GM12878 (cell line): Measurements from ENCODE around the gene REXO1. TPM values are rescaled to one million over a fixed set of nuclear protein-coding genes. Genes with fewer than 3 reads are reported as not detected.
"Not testable (repeated sequence)": the region's sequence is repeated elsewhere in the genome, so short reads cannot be mapped to it uniquely, and the experiment has no call there.

Source experiments
- ATAC-seq: fragments of 200-7000 bp; cut with Tn5 transposase; 3 replicates; pipeline ENCODE4 v1.9.1; 2020; ENCODE audit warnings: mild to moderate bottlenecking, moderate library complexity
- BruUV-seq: library from RNA; stranded (reverse); fragments of 400-500 nt; replicated peaks from 2 replicates; lab custom pipeline; 2021; lab: Mats Ljungman, UMichigan
- CTCF ChIA-PET: fragments of 300-600 bp; sonication (Branson Sonifier 250); formaldehyde crosslinking; extraction: SDS; loops from one replicate; lab custom pipeline; 2021; ENCODE audit warnings: inconsistent platforms; lab: Yijun Ruan, JAX
- POLR2A ChIA-PET: fragments of 350-600 bp; formaldehyde crosslinking; extraction: SDS; loops from one replicate; lab custom pipeline; 2021; ENCODE audit warnings: inconsistent platforms; lab: Charles Lee
- RAD21 ChIA-PET: fragments of 300-600 bp; sonication (Branson Sonifier 250); formaldehyde crosslinking; loops from one replicate; lab custom pipeline; 2023; ENCODE audit warnings: antibody characterized with exemption; ENCODE audit not compliant: unreplicated experiment; lab: Charles Lee
- SMC1A ChIA-PET: fragments of 300-600 bp; sonication (Branson Sonifier 250); formaldehyde crosslinking; loops from one replicate; lab custom pipeline; 2023; ENCODE audit not compliant: unreplicated experiment, uncharacterized antibody; lab: Charles Lee
- DNase-seq: peaks from one replicate; pipeline ENCODE4 v3.0.0-alpha.2; 2011; ENCODE audit warnings: low read depth, low spot score
- FAIRE-seq: peaks from 3 replicates; lab custom pipeline; 2011; peaks lifted over from hg19 to GRCh38; lab: Jason Lieb, UNC
- H2AFZ ChIP-seq: 2 replicates; pipeline ENCODE4 v1.6.0; 2011; ENCODE audit warnings: low read depth, low read length, control low read depth; ENCODE audit not compliant: control insufficient read depth
- H3K27ac ChIP-seq: 2 replicates; pipeline ENCODE4 v1.5.1; 2011; ENCODE audit warnings: control low read depth; ENCODE audit not compliant: control insufficient read depth, insufficient read depth
- H3K27me3 ChIP-seq, 2 experiments: replicated peaks in 1 of 2; 2 replicates each; pipeline versions ENCODE4 v1.6.0 to v1.6.1; 2011; ENCODE audit warnings: low read length in 1 of 2; ENCODE audit not compliant: control insufficient read depth in 2 of 2, insufficient read depth in 2 of 2
- H3K36me3 ChIP-seq, 2 experiments: 2 replicates each; pipeline ENCODE4 v1.5.1; 2011; ENCODE audit warnings: low read length in 1 of 2; ENCODE audit not compliant: control insufficient read depth in 2 of 2, insufficient read depth in 2 of 2
- H3K4me1 ChIP-seq: 2 replicates; pipeline ENCODE4 v1.6.1; 2011; ENCODE audit warnings: mild to moderate bottlenecking, low read length, moderate library complexity, mixed read lengths; ENCODE audit not compliant: control insufficient read depth, insufficient read depth
- H3K4me2 ChIP-seq: 2 replicates; pipeline ENCODE4 v1.6.0; 2011; ENCODE audit warnings: control low read depth; ENCODE audit not compliant: control insufficient read depth, insufficient read depth
- H3K4me3 ChIP-seq: fragments of 200-600 bp; sonication (generic); 2 replicates; pipeline ENCODE4 v1.5.1; 2016
- H3K79me2 ChIP-seq: 2 replicates; pipeline ENCODE4 v1.6.0; 2011; ENCODE audit warnings: low read length; ENCODE audit not compliant: control insufficient read depth, insufficient read depth
- H3K9ac ChIP-seq: 2 replicates; pipeline ENCODE4 v1.8.0; 2011; ENCODE audit warnings: low read length, control low read depth, mixed read lengths; ENCODE audit not compliant: control insufficient read depth, insufficient read depth
- H3K9me3 ChIP-seq: replicated peaks from 3 replicates; pipeline ENCODE4 v1.5.1; 2011; ENCODE audit warnings: mild to moderate bottlenecking, low read length; ENCODE audit not compliant: control insufficient read depth, insufficient read depth
- H4K20me1 ChIP-seq: 2 replicates; pipeline ENCODE4 v1.6.0; 2011; ENCODE audit not compliant: control insufficient read depth, insufficient read depth
- CREM ChIP-seq: IDR thresholded peaks from 2 replicates; pipeline ENCODE4 v1.6.1; 2014; ENCODE audit warnings: antibody characterized with exemption, low read depth
- EP300 ChIP-seq, 2 experiments: fragments of 150-350 bp in 1 of 2; IDR thresholded peaks; 2 replicates each; pipeline ENCODE4 v1.6.1; 2011 to 2012; ENCODE audit warnings: low read depth in 2 of 2, low read length in 2 of 2, borderline replicate concordance in 1 of 2, improper control_type of control experiment in 1 of 2, inconsistent platforms in 1 of 2; ENCODE audit not compliant: control insufficient read depth in 1 of 2
- HDGF ChIP-seq: fragments of 450-650 bp; IDR thresholded peaks from 2 replicates; pipeline ENCODE4 v1.6.1; 2016; ENCODE audit warnings: antibody characterized with exemption
- JUNB ChIP-seq: IDR thresholded peaks from 2 replicates; pipeline ENCODE4 v1.6.1; 2016; ENCODE audit warnings: antibody characterized with exemption, mild to moderate bottlenecking
- NR2C1 ChIP-seq: fragments of 450-650 bp; IDR thresholded peaks from 2 replicates; pipeline ENCODE4 v1.6.1; 2017; ENCODE audit warnings: antibody characterized with exemption, mild to moderate bottlenecking, moderate library complexity
- RELB ChIP-seq: fragments of 450-650 bp; IDR thresholded peaks from 2 replicates; pipeline ENCODE4 v1.6.1; 2017; ENCODE audit warnings: low read depth, mild to moderate bottlenecking, moderate library complexity
- RUNX3 ChIP-seq: IDR thresholded peaks from 2 replicates; pipeline ENCODE4 v1.6.1; 2012; ENCODE audit warnings: low read length, inconsistent platforms
- SMARCA5 ChIP-seq: fragments of 450-650 bp; IDR thresholded peaks from 2 replicates; pipeline ENCODE4 v1.6.1; 2017; ENCODE audit warnings: mild to moderate bottlenecking
- ZNF24 ChIP-seq: fragments of 450-650 bp; IDR thresholded peaks from 2 replicates; pipeline ENCODE4 v1.6.1; 2017; ENCODE audit warnings: antibody characterized with exemption, mild to moderate bottlenecking
- ZZZ3 ChIP-seq: IDR thresholded peaks from 2 replicates; pipeline ENCODE4 v1.6.1; 2011; ENCODE audit warnings: low read depth; ENCODE audit not compliant: control insufficient read depth, insufficient read length
- WGBS: methylation state at CpG from one replicate; pipeline ENCODE4 v1.1.6; 2016; ENCODE audit warnings: low lambda C conversion rate; ENCODE audit not compliant: insufficient replicate concordance, insufficient coverage; ENCODE audit errors: missing lambda C conversion rate; 5-methylcytosine and 5-hydroxymethylcytosine counted together
- in situ Hi-C: fragments of 300-500 bp; cut with MboI; formaldehyde crosslinking; loops from 9 replicates; pipeline ENCODE4 v1.14.3; 2018; ENCODE audit warnings: mixed read lengths
- intact Hi-C: fragments of 100-400 bp; cut with micrococcal nuclease; formaldehyde crosslinking; loops from one replicate; pipeline ENCODE4 v1.14.2; 2022; ENCODE audit not compliant: unreplicated experiment
- polyA plus RNA-seq, 11 experiments: library from polyadenylated mRNA; depleted of rRNA in 4 of 11; unstranded in 6 of 11; stranded (reverse) in 5 of 11; fragments of >200 nt; fragmentation: Nextera tagmentation in 4 of 11; fragmentation: Illumina TruSeq in 1 of 11; extraction: Ambion mirVana in 4 of 11; extraction: Trizol in 1 of 11; gene quantifications; 1 replicate in 1 of 11; 2 replicates in 10 of 11; pipeline versions ENCODE4 v1.2.1 to v1.2.3, GENCODE V29; 2011 to 2016; ENCODE audit warnings: inconsistent platforms in 2 of 11, missing spikeins in 2 of 11, low read depth in 1 of 11
- total RNA-seq, 4 experiments: library from RNA; depleted of rRNA in 3 of 4; stranded (reverse); fragments of >200 nt in 3 of 4; fragmentation: Illumina TruSeq in 1 of 4; extraction: Trizol in 1 of 4; gene quantifications; 2 replicates each; pipeline versions ENCODE4 v1.2.1 to v1.2.3, GENCODE V29; 2013 to 2021

REXO1 gene
- total and polyA plus RNA-seq, 10 of the 15 experiments (the other 5 are each of a cell fraction or from before 2014, with no cell fraction given): 0.03 to 45.2 (median 8.4) TPM

GRCh38 chr19:1799695-1800342, 48.5 kb downstream of the REXO1 start:
- ChIA-PET SMC1A (no interaction called here), POLR2A (interaction anchor here (0.7 kb wide), 1 partner anchor 528 kb away, joined by 3 read pairs; no protein-coding TSS in a partner anchor), RAD21 (interaction anchor here (0.7 kb wide), 1 partner anchor 42 kb away, joined by 3 read pairs; no protein-coding TSS in a partner anchor), CTCF (no interaction called here)
- DNase-seq: no peak
- TF ChIP-seq CREM (no peak), EP300 (IDR thresholded peaks at IDR 0.05; ENCODE audit: borderline replicate concordance in 1 of 2, control insufficient read depth in 1 of 2, low read depth in 2 of 2, low read length in 2 of 2) (no peak), NR2C1 (no peak), JUNB (no peak), ZNF24 (no peak), RELB (no peak), RUNX3 (no peak), SMARCA5 (no peak), HDGF (no peak), ZZZ3 (no peak)
- no peak for FAIRE-seq
- Histone ChIP-seq H2AFZ (no peak overlapping the region), H3K4me1 (no peaks in the 10 kb centered on the region), H3K27me3 (no peaks in the 10 kb centered on the region), H3K27ac (no peak overlapping the region), H3K4me2 (no peak overlapping the region), H4K20me1 (no peaks in the 10 kb centered on the region), H3K79me2 (no peaks in the 10 kb centered on the region), H3K9ac (no peak overlapping the region), H3K9me3 (no peaks in the 10 kb centered on the region), H3K4me3 (no peak overlapping the region), H3K36me3 (no peaks in the 10 kb centered on the region)
- intact Hi-C loops: no loop called here
- no peak for ATAC-seq
- in situ Hi-C loops: no loop called here
- 81% methylated on average over 36 of the region's 36 CpGs for WGBS
- BruUV-seq: no TSS peak

GRCh38 chr19:1797313-1797712, 51.0 kb downstream of the REXO1 start:
- H3K27me3 ChIP-seq, H3K36me3 ChIP-seq, H3K4me1 ChIP-seq, H3K79me2 ChIP-seq, BruUV-seq, FAIRE-seq, H3K27ac ChIP-seq, H3K9ac ChIP-seq, H3K4me3 ChIP-seq, POLR2A ChIA-PET, intact Hi-C loops, in situ Hi-C loops, H3K4me2 ChIP-seq, H2AFZ ChIP-seq, ATAC-seq, H3K9me3 ChIP-seq, H4K20me1 ChIP-seq, DNase-seq: not testable (repeated sequence)
- RAD21 ChIA-PET: interaction anchor here (1.7 kb wide), 1 partner anchor 251 kb away, joined by 4 read pairs; no protein-coding TSS in a partner anchor
- SMC1A ChIA-PET: interaction anchor here (1.2 kb wide), 1 partner anchor 29 kb away, joined by 3 read pairs; no protein-coding TSS in a partner anchor
- 49% methylated on average over 6 of the region's 7 CpGs for WGBS
- CTCF ChIA-PET: interaction anchor here (1.0 to 1.9 kb wide), 2 partner anchors 16 to 249 kb away, joined by 5 to 7 read pairs; no protein-coding TSS in a partner anchor
